GM12878 (cell line): ENCODE measurements around the gene METRN. TPM values are rescaled to one million over a fixed set of nuclear protein-coding genes. Genes with fewer than 3 reads are reported as not detected.

Source experiments
- ATAC-seq: fragments of 200-7000 bp; cut with Tn5 transposase; 3 replicates; pipeline ENCODE4 v1.9.1; 2020; ENCODE audit warnings: mild to moderate bottlenecking, moderate library complexity
- BruUV-seq: library from RNA; stranded (reverse); fragments of 400-500 nt; replicated peaks from 2 replicates; lab custom pipeline; 2021; lab: Mats Ljungman, UMichigan
- CTCF ChIA-PET: fragments of 300-600 bp; sonication (Branson Sonifier 250); formaldehyde crosslinking; extraction: SDS; loops from one replicate; lab custom pipeline; 2021; ENCODE audit warnings: inconsistent platforms; lab: Yijun Ruan, JAX
- POLR2A ChIA-PET: fragments of 350-600 bp; formaldehyde crosslinking; extraction: SDS; loops from one replicate; lab custom pipeline; 2021; ENCODE audit warnings: inconsistent platforms; lab: Charles Lee
- RAD21 ChIA-PET: fragments of 300-600 bp; sonication (Branson Sonifier 250); formaldehyde crosslinking; loops from one replicate; lab custom pipeline; 2023; ENCODE audit warnings: antibody characterized with exemption; ENCODE audit not compliant: unreplicated experiment; lab: Charles Lee
- SMC1A ChIA-PET: fragments of 300-600 bp; sonication (Branson Sonifier 250); formaldehyde crosslinking; loops from one replicate; lab custom pipeline; 2023; ENCODE audit not compliant: unreplicated experiment, uncharacterized antibody; lab: Charles Lee
- DNase-seq: peaks from one replicate; pipeline ENCODE4 v3.0.0-alpha.2; 2011; ENCODE audit warnings: low read depth, low spot score
- FAIRE-seq: peaks from 3 replicates; lab custom pipeline; 2011; peaks lifted over from hg19 to GRCh38; lab: Jason Lieb, UNC
- H2AFZ ChIP-seq: 2 replicates; pipeline ENCODE4 v1.6.0; 2011; ENCODE audit warnings: low read depth, low read length, control low read depth; ENCODE audit not compliant: control insufficient read depth
- H3K27ac ChIP-seq: 2 replicates; pipeline ENCODE4 v1.5.1; 2011; ENCODE audit warnings: control low read depth; ENCODE audit not compliant: control insufficient read depth, insufficient read depth
- H3K27me3 ChIP-seq, 2 experiments: replicated peaks in 1 of 2; 2 replicates each; pipeline versions ENCODE4 v1.6.0 to v1.6.1; 2011; ENCODE audit warnings: low read length in 1 of 2; ENCODE audit not compliant: control insufficient read depth in 2 of 2, insufficient read depth in 2 of 2
- H3K36me3 ChIP-seq, 2 experiments: 2 replicates each; pipeline ENCODE4 v1.5.1; 2011; ENCODE audit warnings: low read length in 1 of 2; ENCODE audit not compliant: control insufficient read depth in 2 of 2, insufficient read depth in 2 of 2
- H3K4me1 ChIP-seq: 2 replicates; pipeline ENCODE4 v1.6.1; 2011; ENCODE audit warnings: mild to moderate bottlenecking, low read length, moderate library complexity, mixed read lengths; ENCODE audit not compliant: control insufficient read depth, insufficient read depth
- H3K4me2 ChIP-seq: 2 replicates; pipeline ENCODE4 v1.6.0; 2011; ENCODE audit warnings: control low read depth; ENCODE audit not compliant: control insufficient read depth, insufficient read depth
- H3K4me3 ChIP-seq: fragments of 200-600 bp; sonication (generic); 2 replicates; pipeline ENCODE4 v1.5.1; 2016
- H3K79me2 ChIP-seq: 2 replicates; pipeline ENCODE4 v1.6.0; 2011; ENCODE audit warnings: low read length; ENCODE audit not compliant: control insufficient read depth, insufficient read depth
- H3K9ac ChIP-seq: 2 replicates; pipeline ENCODE4 v1.8.0; 2011; ENCODE audit warnings: low read length, control low read depth, mixed read lengths; ENCODE audit not compliant: control insufficient read depth, insufficient read depth
- H3K9me3 ChIP-seq: replicated peaks from 3 replicates; pipeline ENCODE4 v1.5.1; 2011; ENCODE audit warnings: mild to moderate bottlenecking, low read length; ENCODE audit not compliant: control insufficient read depth, insufficient read depth
- H4K20me1 ChIP-seq: 2 replicates; pipeline ENCODE4 v1.6.0; 2011; ENCODE audit not compliant: control insufficient read depth, insufficient read depth
- IRF3 ChIP-seq: fragments of 450-650 bp; IDR thresholded peaks from 2 replicates; pipeline ENCODE4 v1.6.1; 2014; ENCODE audit warnings: mild to moderate bottlenecking
- MEF2A ChIP-seq: IDR thresholded peaks from 2 replicates; pipeline ENCODE4 v1.6.1; 2011; ENCODE audit warnings: low read depth, mild to moderate bottlenecking, low read length, moderate library complexity; ENCODE audit not compliant: insufficient read depth
- YY1 ChIP-seq: IDR thresholded peaks from 2 replicates; pipeline ENCODE4 v1.6.1; 2011; ENCODE audit warnings: low read depth, mild to moderate bottlenecking, low read length
- ZBTB40 ChIP-seq: fragments of 450-650 bp; IDR thresholded peaks from 2 replicates; pipeline ENCODE4 v1.6.1; 2016; ENCODE audit warnings: mild to moderate bottlenecking, moderate library complexity, borderline replicate concordance
- WGBS: methylation state at CpG from one replicate; pipeline ENCODE4 v1.1.6; 2016; ENCODE audit warnings: low lambda C conversion rate; ENCODE audit not compliant: insufficient replicate concordance, insufficient coverage; ENCODE audit errors: missing lambda C conversion rate; 5-methylcytosine and 5-hydroxymethylcytosine counted together
- in situ Hi-C: fragments of 300-500 bp; cut with MboI; formaldehyde crosslinking; loops from 9 replicates; pipeline ENCODE4 v1.14.3; 2018; ENCODE audit warnings: mixed read lengths
- intact Hi-C: fragments of 100-400 bp; cut with micrococcal nuclease; formaldehyde crosslinking; loops from one replicate; pipeline ENCODE4 v1.14.2; 2022; ENCODE audit not compliant: unreplicated experiment
- polyA plus RNA-seq, 11 experiments: library from polyadenylated mRNA; depleted of rRNA in 4 of 11; unstranded in 6 of 11; stranded (reverse) in 5 of 11; fragments of >200 nt; fragmentation: Nextera tagmentation in 4 of 11; fragmentation: Illumina TruSeq in 1 of 11; extraction: Ambion mirVana in 4 of 11; extraction: Trizol in 1 of 11; gene quantifications; 1 replicate in 1 of 11; 2 replicates in 10 of 11; pipeline versions ENCODE4 v1.2.1 to v1.2.3, GENCODE V29; 2011 to 2016; ENCODE audit warnings: inconsistent platforms in 2 of 11, missing spikeins in 2 of 11, low read depth in 1 of 11
- total RNA-seq, 4 experiments: library from RNA; depleted of rRNA in 3 of 4; stranded (reverse); fragments of >200 nt in 3 of 4; fragmentation: Illumina TruSeq in 1 of 4; extraction: Trizol in 1 of 4; gene quantifications; 2 replicates each; pipeline versions ENCODE4 v1.2.1 to v1.2.3, GENCODE V29; 2013 to 2021

The METRN gene
- total and polyA plus RNA-seq, 10 of the 15 experiments (the other 5 are each of a cell fraction or from before 2014, with no cell fraction given) = 0.11 to 12.8 (median 1.1) TPM; not detected in 1

GRCh38 chr16:729768-730665 is 15.1 kb downstream of the METRN start:
- RAD21 ChIA-PET = no interaction called here
- peaks cover 2 to 7% of the 10 kb centered on the region in 2 experiments; a peak in 3 of 4 replicates for H3K36me3 ChIP-seq
- POLR2A ChIA-PET = interaction anchor here (1.4 to 6.3 kb wide), 2 partner anchors 8 to 9 kb away, joined by 6 to 60 read pairs; partner anchors contain the start of genes ANTKMT and CIAO3
- H4K20me1 ChIP-seq = no peaks in the 10 kb centered on the region
- FAIRE-seq = no peak
- DNase-seq = no peak
- H3K4me2 ChIP-seq = no peak overlapping the region
- no peaks in the 10 kb centered on the region; the same call in 1 of the 2 replicates for H3K79me2 ChIP-seq
- H3K4me1 ChIP-seq = peaks cover 15% of the 10 kb centered on the region
- no peaks in the 10 kb centered on the region for H3K27me3 ChIP-seq
- intact Hi-C loops = no loop called here
- H3K9me3 ChIP-seq = no peaks in the 10 kb centered on the region
- H2AFZ ChIP-seq = no peak overlapping the region
- no peak overlapping the region for H3K9ac ChIP-seq
- TF ChIP-seq ZBTB40 (no peak), MEF2A (no peak), IRF3 (no peak), YY1 (no peak)
- H3K27ac ChIP-seq = no peak overlapping the region
- in situ Hi-C loops = no loop called here
- ATAC-seq = no peak
- 93% methylated on average over 37 of the region's 37 CpGs for WGBS
- no TSS peak for BruUV-seq
- CTCF ChIA-PET = interaction anchor here (0.7 to 1.4 kb wide), 4 partner anchors 10 to 882 kb away, joined by 3 to 6 read pairs (median 4); partner anchors contain the start of genes CIAO3 and IFT140
- H3K4me3 ChIP-seq = no peak overlapping the region
- SMC1A ChIA-PET = no interaction called here
